Forelimb muscle (tissue), 1 donor: ENCODE data around the gene AJM1. TPM values are rescaled to one million over a fixed set of nuclear protein-coding genes. Genes with fewer than 3 reads are reported as not detected.
"Not testable (repeated sequence)": the region's sequence is repeated elsewhere in the genome, so short reads cannot be mapped to it uniquely, and the experiment has no call there.

Experiments used
- DNase-seq: peaks from one replicate; pipeline ENCODE4 v3.0.0-alpha.2; 2013; ENCODE audit warnings: low read depth
- polyA plus RNA-seq: library from polyadenylated mRNA; unstranded; fragments of 120-200 nt; gene quantifications from one replicate; pipeline ENCODE4 v1.2.1, GENCODE V29; 2013; ENCODE audit not compliant: insufficient read length

AJM1 gene
- polyA plus RNA-seq, 1 donor = 2.4 TPM

- DNase-seq = no peak
Measured at GRCh38 chr9:136880651-136881050, 38.4 kb downstream of the AJM1 start.

DNA sequence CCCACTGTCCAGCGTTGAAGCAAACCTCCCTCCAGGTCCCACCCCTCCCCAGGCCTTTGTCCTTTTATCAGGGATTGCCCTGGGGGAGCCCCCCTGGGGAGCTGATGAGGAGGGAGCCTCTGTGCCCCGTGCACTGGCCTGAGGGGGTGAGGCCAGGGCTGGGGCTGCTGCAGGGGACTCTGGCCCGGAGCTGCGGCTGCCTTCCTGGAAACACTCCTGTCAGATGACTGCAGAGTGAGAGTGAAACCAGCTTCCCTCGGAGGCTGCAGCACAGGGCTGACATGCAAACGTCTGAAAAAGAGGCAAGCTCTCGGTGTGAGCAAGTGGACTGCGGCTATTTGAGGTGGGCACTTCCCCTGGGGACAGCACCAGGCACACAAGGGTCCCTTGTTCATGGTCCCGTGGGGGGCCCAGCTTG lies 39.4 kb downstream of the AJM1 start:
- DNase-seq = no peak

- DNase-seq = no peak
Measured at GRCh38 chr9:136882109-136882946, 40.0 kb downstream of the AJM1 start.

DNA sequence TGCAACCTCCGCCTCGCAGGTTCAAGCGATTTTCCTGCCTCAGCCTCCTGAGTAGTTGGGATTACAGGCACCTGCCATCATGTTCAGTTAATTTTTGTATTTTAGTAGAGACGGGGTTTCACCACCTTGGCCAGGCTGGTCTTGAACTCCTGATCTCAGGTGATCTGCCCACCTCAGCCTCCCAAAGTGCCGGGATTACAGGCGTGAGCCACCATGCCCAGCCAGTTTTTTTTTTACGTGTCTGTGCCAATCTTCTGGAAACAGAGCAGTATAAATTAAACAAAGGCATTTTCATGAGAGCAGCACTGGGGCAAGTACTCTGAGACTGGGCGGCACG lies 40.6 kb downstream of the AJM1 start:
- not testable (repeated sequence) for DNase-seq

GRCh38 chr9:136883670-136884069 lies 41.4 kb downstream of the AJM1 start:
- not testable (repeated sequence) for DNase-seq

DNA sequence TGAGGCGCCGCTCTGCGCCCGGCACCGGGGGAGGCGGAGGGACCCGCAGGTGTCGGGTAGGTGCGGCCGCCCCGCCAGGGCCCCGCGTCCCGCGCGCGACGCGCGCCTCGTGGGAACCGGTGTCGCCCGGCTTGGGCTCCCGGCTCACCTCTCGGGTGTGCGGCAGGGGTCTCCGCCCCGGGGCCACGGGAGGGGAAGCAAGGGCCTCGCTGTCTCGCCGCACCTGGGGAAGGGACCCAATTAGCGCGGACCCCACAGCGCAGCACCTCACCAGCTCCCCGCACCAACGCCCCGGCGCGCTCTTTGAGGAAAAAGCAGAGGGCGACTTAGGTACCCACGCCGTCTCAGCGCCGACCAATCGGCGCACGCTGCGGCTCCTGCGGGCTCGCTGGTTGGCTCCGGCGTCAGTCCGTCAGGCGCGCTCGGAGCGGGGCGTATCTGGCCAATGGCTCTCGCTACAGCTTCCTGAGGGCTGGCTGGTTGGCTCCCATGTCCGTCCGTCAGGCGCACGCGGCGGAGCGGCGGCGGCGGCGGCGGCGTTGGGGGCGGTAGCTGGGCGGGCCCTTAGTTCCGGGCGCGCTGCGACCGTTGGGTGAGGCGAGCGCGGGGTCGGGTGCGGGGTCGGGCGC lies 43.8 kb downstream of the AJM1 start, which contains the start of gene TRAF2:
Gene TRAF2 (plus strand): TSS at position 567 of the 629 bp plus-strand sequence. CDS start 12,225 bp downstream, outside the sequence.
- peak; percentile 93 for DNase-seq

- no peak for DNase-seq
Measured at GRCh38 chr9:136886610-136887597, 44.6 kb downstream of the AJM1 start.

DNA sequence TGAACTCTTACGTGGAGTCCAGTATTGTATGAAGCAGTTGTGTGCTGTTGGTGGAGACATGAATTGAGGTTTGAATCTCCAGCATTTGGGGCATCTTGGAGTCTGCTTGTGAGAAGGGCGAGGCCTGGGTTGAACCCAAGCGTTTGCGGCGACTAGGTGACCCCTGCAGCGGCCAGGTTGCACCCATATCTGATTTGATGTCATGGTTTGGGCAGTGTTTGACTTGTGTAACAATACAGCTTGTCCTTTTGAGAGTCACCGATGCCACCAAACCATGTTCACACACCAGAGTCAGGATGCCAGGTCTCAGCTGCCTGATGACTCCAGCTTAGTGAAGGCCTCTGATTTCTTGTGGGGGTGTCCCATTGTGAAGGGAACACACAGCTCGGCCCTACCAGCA lies 46.2 kb downstream of the AJM1 start:
- no peak for DNase-seq

- no peak for DNase-seq
Measured at GRCh38 chr9:136889858-136890257, 47.6 kb downstream of the AJM1 start.

DNA sequence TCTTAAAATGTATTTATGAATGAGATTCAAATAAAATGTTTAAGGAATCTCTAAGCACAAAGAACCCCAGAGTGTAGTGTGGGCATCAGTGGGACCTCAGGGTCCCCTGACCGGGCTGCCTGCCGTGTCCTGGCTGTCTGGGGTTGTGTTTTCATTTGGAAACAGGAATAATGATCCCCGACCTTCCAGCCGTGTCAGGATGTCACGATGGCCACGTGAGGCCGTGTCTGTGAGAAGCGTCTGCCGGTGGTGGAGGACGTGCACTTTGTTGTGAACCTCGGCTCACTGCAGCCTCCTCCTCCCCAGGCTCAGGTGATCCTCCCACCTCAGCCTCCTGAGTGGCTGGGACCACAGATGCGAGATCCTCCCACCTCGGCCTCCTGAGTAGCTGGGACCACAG lies 48.4 kb downstream of the AJM1 start:
- DNase-seq = no peak

Other genes with a start within 250 kb of the AJM1 start
- gene EGFL7, start 179.6 kb upstream of the AJM1 start, polyA plus RNA-seq = 59.9 TPM
- 11.6 TPM for gene AGPAT2, start 155.0 kb upstream of the AJM1 start, polyA plus RNA-seq
- 18.2 TPM for gene DIPK1B, start 129.9 kb upstream of the AJM1 start, polyA plus RNA-seq
- gene LCN10, start 99.5 kb upstream of the AJM1 start, polyA plus RNA-seq = 20.2 TPM
- gene LCN6, start 94.0 kb upstream of the AJM1 start, polyA plus RNA-seq = 0.18 TPM
- gene LCN8, start 84.2 kb upstream of the AJM1 start, polyA plus RNA-seq = 3.9 TPM
- 0.49 TPM for gene LCN15, start 78.0 kb upstream of the AJM1 start, polyA plus RNA-seq
- gene TMEM141, start 51.1 kb upstream of the AJM1 start, polyA plus RNA-seq = 34.8 TPM
- 1.9 TPM for gene CCDC183, start 46.1 kb upstream of the AJM1 start, polyA plus RNA-seq
- 59.8 TPM for gene RABL6, start 34.5 kb upstream of the AJM1 start, polyA plus RNA-seq
- 99.6 TPM for gene PHPT1, start 6.9 kb downstream of the AJM1 start, polyA plus RNA-seq
- 4.8 TPM for gene MAMDC4, start 9.9 kb downstream of the AJM1 start, polyA plus RNA-seq
- gene EDF1, start 23.8 kb downstream of the AJM1 start, polyA plus RNA-seq = 312 TPM
- 11.0 TPM for gene TRAF2, start 44.0 kb downstream of the AJM1 start, polyA plus RNA-seq
- 41.2 TPM for gene FBXW5, start 102.3 kb downstream of the AJM1 start, polyA plus RNA-seq
- gene C8G, start 102.8 kb downstream of the AJM1 start, polyA plus RNA-seq = 0.32 TPM
- gene LCN12, start 109.8 kb downstream of the AJM1 start, polyA plus RNA-seq = 0.71 TPM
- 21.9 TPM for gene PTGDS, start 135.0 kb downstream of the AJM1 start, polyA plus RNA-seq
- 0.61 TPM for gene LCNL1, start 140.5 kb downstream of the AJM1 start, polyA plus RNA-seq
- 22.8 TPM for gene PAXX, start 149.9 kb downstream of the AJM1 start, polyA plus RNA-seq
- 0.42 TPM for gene CLIC3, start 154.1 kb downstream of the AJM1 start, polyA plus RNA-seq
- 16.5 TPM for gene ABCA2, start 185.8 kb downstream of the AJM1 start, polyA plus RNA-seq
- gene FUT7, start 189.6 kb downstream of the AJM1 start, polyA plus RNA-seq = 0.08 TPM
- gene NPDC1, start 203.7 kb downstream of the AJM1 start, polyA plus RNA-seq = 40.9 TPM
- 16.2 TPM for gene ENTPD2, start 211.6 kb downstream of the AJM1 start, polyA plus RNA-seq
- 3.6 TPM for gene SAPCD2, start 228.1 kb downstream of the AJM1 start, polyA plus RNA-seq
- gene UAP1L1, start 235.0 kb downstream of the AJM1 start, polyA plus RNA-seq = 1.9 TPM
- 38.6 TPM for gene MAN1B1, start 244.5 kb downstream of the AJM1 start, polyA plus RNA-seq